Ramos (cell line): ENCODE measurements around the gene TOP3A.

Experiments used
- in situ Hi-C: fragments of 300-500 bp; cut with MboI; formaldehyde crosslinking; loops from one replicate; pipeline ENCODE4 v1.14.3; 2022; ENCODE audit warnings: low sequenced_read_pairs; ENCODE audit not compliant: unreplicated experiment

TOP3A gene

DNA sequence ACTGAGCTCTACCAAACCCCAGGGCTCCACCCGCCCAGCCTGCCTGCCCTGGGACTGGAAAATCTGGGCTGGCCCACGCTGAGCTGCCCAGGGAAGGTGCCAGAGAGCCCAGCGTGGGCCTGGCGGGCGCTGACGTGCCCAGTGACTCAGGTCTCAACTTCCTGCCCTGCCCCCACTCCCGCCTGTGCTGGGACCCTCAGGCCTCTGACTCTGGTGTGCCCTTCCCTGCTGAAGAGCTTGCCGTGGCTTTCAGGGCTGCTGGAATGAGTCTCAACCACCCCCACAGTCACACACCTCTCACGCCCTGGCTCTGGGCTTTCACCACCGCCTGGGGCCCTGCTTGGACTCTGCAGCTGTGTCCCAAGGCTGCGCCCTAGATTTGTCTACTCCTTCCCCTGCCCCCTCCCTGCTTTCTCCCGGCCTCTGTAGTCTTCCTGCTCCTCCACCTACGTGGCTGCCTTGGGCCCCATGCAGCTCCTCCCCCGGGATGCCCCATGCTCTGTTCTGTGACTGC lies 79.0 kb downstream of the TOP3A start:
- in situ Hi-C loops, result no loop called here

DNA sequence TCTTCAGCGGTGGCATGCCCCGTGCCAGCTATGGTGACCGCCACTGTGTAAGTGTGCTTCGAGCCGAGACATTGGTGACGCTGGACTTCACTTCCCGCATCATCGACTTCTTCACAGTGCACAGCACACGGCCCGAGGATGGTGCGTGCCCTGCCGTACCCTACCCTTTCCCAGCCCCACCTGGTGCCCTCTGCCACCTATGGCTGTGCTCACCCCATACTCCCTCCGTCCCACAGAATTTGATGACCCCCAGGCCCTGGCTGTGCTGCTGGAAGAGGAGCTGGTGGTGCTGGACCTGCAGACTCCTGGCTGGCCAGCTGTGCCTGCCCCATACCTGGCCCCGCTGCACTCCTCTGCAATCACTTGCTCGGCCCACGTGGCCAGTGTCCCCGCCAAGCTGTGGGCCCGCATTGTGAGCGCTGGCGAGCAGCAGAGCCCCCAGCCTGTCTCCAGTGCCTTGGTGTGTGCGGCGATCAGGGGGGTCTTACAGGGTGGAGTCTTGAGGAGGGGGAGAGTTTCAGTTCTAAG lies 79.9 kb downstream of the TOP3A start:
- in situ Hi-C loops, result no loop called here

DNA sequence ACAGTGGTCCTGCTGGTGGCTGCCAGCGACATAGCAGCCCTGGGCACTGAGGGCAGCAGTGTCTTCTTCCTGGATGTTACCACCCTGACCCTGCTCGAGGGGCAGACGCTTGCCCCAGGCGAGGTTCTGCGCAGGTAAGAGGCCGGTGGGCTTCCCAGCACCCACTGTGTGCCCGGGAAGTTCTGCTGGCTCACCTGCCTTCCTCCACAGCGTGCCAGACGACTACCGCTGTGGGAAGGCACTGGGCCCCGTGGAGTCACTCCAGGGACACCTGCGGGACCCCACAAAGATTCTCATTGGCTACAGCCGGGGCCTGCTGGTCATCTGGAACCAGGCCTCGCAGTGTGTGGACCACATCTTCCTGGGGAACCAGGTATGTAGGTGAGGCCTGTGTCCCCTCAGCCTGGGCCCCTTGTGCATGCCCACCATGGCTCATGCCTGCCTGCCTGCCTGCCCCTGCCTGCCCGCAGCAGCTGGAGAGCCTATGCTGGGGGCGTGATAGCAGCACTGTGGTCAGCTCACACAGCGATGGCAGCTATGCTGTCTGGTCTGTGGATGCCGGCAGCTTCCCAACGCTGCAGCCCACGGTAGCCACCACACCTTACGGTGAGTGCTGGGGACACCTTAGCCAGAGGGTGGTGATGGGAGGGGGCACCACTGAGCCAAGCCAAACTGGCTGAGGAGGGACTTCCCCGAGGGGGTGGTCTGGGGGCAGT lies 80.8 kb downstream of the TOP3A start:
- in situ Hi-C loops, result no loop called here

DNA sequence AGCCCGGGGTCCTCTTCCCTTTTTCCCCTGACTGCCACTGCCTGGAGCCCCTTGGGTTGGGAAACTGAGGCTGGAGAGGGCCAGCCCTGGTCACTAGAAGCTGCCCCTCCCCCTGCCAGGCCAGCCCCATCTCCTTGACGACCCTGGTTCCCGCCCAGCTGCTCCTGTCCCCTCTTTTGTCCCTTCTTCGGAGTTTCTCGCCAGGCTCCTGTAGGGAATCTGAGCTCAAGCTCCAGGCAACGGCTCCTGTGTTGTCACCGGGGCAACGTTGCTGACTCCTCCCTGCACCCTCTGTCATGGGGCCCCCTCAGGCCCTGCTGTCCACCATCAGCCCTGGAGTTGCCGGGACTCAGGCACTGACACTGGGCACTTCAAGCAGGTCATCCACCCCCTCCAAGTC lies 83.6 kb downstream of the TOP3A start:
- in situ Hi-C loops, result no loop called here

DNA sequence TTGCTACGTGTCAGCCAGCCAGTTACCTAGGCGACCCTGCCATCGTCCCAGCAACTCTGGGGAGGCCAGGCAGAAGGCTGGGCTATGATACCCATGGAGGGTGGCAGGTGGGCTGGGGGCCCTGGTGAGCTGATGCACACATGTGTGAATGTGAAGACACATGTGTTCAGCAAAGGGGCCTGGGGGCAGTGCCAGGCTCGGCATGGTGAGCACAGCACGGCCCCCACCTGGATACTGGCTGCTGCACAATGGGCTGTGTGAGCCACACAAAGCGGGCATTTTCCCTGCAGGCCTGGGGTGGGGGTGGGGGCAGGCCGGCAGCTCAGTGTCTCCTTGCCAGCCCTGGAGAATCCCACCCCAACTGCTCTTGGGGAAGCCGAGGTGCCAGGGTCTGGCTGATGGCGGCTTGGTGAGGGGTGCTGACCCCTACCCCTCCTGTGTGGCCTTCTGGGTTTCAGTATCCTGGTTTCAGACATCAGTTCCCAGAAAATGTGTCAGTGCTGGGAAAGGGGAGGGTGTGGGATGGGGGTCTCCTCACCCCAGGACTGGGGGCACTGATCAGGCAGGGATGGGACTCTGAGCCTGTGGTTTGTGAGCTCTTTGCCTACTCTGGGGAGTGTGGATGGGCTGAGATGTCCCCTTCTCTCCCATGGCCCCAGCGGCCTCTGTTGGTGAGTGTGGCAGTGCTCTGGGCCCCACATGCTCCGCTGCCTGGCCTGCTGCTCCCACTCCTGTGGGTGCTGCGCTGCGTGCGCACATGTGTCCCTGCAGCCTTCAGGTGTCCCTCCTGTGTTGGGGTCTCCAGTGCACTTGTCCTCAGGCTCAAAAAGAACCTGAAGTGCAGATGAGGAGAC lies 84.3 kb downstream of the TOP3A start:
- in situ Hi-C loops, result no loop called here

DNA sequence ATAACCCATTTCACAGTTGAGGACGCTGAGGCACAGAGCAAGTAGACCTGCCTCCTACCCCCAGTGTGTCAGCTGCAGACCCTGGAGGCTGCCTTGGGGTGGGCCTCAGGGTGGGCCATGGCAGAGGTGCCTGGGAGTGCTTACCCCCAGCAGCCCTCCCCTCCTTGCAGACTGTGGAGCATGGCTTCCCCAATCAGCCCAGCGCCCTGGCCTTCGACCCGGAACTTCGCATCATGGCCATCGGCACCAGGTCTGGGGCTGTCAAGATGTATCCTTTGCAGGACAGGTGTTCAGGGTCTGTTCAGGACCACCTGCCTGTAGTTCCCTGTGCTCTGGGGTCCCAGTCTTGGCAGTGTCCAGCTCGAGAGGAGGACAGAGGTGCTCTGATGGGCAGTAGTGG lies 85.0 kb downstream of the TOP3A start:
- in situ Hi-C loops, result no loop called here

DNA sequence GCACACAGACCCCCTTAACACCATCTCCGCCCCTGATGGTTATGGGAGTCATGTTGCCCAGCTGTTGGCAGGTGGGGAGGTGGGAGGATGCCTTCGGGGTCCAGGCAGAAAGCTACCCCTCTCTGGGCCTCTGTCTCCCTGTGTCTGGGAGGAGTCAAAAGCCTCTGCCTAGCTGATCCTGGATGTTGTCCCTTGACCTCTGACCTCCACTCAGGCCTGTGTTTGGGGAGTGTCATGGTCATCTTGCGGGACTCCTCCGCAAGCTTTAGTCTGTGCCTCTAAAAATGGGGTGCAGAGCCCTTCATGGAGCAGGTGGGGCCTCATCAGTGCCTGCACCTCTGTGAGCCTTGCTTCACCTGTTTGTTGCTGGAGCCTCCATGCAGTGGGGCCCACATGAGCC lies 85.5 kb downstream of the TOP3A start:
- in situ Hi-C loops, result no loop called here

DNA sequence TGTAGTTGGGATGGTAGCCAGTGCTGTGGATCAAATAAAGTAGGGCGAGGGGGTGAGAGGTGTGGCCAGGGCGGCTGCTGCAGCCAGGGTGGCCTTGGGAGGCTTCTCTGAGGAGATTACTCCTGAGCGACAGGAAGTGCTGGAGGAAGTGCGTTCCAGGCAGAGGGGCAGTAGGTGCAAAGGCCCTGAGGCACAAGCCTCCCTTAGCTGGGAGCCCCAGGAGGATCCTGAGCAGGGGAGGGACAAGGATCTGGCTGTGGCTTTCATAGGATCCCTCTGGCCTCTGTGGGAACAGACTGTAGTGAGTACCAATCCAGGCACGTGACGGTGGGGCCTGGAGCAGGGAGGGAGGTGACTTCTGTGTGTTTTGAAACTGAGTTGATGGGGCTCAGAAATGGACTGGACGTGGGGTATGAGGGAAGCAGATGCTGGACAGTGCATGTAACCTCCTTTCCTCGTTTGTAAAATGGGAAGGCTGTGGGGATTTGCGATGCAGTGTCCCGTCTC lies 86.6 kb downstream of the TOP3A start:
- in situ Hi-C loops, result no loop called here

DNA sequence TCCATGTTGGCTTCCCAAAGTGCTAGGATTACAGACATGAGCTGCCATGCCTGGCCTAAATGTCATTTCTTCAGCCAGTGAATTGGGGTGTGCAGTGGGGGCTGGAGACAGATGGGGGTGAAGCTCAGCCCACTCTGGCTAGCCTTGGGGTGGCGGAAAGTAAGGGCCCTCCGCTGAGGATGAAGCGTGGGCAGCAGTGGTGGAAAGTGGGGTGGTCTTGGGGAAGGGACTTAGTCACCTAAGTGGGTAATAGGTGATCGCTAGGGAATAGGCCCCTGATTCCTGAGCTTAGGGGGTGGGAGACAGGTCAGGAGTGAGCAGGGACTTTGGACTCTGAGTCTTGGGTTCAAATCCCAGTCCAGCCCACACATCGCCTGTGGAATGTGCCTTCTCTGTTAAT lies 87.2 kb downstream of the TOP3A start:
- in situ Hi-C loops, result no loop called here

DNA sequence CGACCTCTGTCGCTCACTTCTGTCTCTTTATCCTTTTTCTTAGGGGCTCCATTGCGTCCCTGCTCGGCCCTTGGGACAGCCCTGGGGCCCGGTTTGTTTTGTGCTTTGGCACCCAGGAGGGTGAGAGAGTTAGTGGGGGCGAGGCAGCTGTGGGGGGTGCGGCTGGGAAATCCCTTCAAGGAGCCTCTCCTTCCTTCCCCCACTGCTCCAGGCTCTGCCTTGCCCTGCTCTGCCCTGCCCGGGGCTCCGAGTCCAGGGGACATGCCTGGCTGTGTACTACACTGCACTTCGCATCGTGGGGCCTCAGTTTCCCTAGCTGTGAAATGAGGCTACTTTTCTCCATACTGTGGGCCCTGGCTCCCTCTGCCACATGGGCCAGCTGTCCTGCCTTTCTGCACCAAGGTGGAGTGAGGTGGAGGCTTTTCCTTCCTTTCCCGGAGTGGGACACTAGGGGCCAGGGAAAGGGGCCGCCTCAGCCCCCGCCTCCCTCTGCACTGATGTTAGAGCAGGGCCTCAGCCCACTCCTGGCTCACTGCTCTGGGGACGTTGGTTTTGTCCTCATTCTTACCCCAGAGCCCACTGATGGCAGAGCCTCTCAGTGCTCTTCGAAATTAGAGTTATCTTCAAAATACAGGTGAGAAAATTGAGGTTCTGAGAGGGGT lies 88.4 kb downstream of the TOP3A start:
- in situ Hi-C loops, result no loop called here

DNA sequence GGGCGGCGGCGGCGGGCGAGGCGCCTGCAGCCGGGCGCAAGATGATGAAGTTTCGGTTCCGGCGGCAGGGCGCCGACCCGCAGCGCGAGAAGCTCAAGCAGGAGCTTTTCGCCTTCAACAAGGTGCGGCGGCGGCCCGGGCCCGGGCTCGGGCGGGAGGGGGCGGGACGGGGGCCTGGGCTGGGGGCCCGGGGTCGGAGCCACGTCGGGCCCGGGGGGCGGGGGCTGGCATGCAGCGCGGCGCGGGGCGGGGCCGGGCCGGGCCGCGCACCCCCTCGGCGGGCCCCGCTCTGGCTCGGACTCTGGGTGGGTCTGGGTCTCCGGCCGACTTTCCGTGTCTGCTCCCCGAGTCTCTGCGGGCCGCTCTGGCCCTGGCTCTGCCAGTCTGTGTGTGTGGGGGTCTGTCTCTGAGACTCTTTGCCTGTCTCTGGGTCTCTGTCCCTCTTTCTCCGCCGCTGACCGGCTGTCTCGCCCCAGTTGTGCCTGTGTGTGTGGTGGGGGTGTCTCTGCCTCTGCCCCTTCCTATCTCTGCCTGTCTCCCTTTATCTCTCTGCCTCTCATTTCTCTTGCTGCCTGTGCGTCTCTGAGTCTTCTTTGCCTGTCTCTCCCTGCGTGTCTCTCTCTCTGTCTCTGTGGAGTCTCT lies 89.0 kb downstream of the TOP3A start:
- in situ Hi-C loops, result no loop called here

DNA sequence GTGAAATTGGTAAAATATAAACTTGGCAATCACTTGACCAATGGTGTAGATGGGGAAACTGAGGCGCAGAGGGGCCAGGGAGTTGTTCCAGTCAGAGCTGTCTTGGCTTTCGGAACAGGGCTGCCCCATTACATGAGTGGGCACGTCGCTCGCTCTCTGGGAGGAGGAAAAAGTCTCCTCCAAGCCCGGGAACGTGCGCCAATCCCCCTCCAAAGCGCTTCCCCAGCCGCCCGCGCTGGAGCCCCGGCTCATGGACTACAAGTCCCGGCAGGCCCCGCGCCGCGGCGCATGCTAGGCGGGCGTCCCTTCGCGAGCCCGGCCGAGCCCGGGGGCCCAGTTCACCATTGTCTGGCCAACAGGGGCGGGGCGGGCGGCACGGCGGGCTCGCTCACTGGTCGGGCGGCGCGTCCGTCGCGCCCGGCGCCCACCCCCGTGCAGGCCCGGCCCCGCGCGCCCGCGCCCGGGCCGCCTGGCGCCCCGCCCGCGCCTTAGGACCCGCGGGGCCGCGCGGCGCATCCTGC lies 89.6 kb downstream of the TOP3A start, which contains the start of gene LLGL1:
TSS of gene LLGL1 (plus strand) at position 515 of the 521 bp plus-strand sequence. CDS start 48 bp downstream, outside the sequence.
- in situ Hi-C loops, result no loop called here

DNA sequence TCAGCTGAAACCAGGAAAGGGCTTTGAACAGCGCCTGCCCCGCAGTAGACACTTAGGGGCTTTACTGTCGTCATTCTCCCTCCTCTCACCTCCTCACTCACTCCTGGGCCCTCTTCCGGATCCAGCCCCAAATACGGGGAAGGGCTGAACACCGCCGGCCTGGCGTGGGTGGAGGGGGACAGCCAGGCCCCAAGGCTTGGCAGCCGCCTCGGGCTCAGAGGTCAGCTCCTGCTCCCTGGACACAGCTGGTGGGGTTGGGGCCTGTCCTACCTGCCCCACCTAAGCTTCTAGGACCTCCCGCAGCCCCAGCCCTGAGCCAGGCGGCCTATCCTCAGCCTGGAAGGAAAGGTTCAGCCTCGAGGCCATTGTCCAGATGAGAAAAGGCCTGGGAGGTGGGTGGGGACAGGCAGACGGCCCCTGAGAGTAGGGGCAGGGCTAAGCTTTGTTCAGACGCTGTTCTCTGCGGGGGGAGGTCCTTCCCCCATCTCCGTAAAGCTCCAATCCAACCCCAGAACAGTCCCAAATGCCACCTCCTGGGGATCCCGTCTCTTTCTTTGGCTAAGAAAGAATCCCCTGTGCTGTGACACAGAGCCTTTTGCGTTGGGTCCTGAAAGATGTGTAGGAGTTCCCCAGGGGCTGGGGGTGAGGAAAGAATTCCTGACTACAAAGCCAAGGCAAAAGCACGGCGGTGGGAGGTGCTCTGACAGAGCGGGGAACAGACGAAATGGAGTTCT lies 90.2 kb downstream of the TOP3A start:
- in situ Hi-C loops, result no loop called here

DNA sequence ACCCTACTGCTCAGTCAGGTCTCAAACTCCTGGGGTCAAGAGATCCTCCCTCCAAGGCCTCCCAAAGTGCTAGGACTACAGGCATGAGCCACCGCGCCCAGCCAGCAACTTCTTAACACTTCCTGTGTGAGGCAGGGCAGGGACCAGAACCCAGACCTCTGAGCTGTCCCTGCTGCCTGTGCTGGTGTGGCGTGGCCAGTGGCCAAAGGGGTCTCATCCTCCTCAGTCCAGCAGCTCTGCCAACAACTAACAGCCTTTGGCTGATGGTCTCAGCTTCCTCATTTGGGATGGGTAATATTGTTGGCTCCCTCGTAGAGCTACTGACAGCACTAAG lies 90.8 kb downstream of the TOP3A start:
- in situ Hi-C loops, result no loop called here
